ENCODE results near the gene MYO7B.

- TF ChIP-seq, protein P1, sequence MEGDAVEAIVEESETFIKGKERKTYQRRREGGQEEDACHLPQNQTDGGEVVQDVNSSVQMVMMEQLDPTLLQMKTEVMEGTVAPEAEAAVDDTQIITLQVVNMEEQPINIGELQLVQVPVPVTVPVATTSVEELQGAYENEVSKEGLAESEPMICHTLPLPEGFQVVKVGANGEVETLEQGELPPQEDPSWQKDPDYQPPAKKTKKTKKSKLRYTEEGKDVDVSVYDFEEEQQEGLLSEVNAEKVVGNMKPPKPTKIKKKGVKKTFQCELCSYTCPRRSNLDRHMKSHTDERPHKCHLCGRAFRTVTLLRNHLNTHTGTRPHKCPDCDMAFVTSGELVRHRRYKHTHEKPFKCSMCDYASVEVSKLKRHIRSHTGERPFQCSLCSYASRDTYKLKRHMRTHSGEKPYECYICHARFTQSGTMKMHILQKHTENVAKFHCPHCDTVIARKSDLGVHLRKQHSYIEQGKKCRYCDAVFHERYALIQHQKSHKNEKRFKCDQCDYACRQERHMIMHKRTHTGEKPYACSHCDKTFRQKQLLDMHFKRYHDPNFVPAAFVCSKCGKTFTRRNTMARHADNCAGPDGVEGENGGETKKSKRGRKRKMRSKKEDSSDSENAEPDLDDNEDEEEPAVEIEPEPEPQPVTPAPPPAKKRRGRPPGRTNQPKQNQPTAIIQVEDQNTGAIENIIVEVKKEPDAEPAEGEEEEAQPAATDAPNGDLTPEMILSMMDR (IDR thresholded peaks at IDR 0.05), result no peak
- TF ChIP-seq POLR2AphosphoS5 (IDR thresholded peaks at IDR 0.05) (no peak), EP300 (IDR thresholded peaks at IDR 0.05) (no peak)
Measured at GRCh38 chr2:127574656-127575055, 39.2 kb downstream of the MYO7B start.

Data from upper lobe of left lung (tissue), 4 donors.